Activated CD8-positive, alpha-beta T cell treated with anti-CD3 and anti-CD28 coated beads for 36 hours (primary cell): ENCODE results near the gene ACACB. TPM values are rescaled to one million over a fixed set of nuclear protein-coding genes. Genes with fewer than 3 reads are reported as not detected.

Source experiments
- ATAC-seq: fragments of 200-7000 bp; cut with Tn5 transposase; one replicate; pipeline ENCODE4 v1.10.0; 2021; ENCODE audit warnings: mild to moderate bottlenecking, moderate library complexity
- CTCF ChIA-PET: fragments of 350-600 bp; sonication (Branson Sonifier 250); formaldehyde crosslinking; loops from one replicate; lab custom pipeline; 2021; ENCODE audit warnings: antibody characterized with exemption; lab: Charles Lee
- POLR2A ChIA-PET: fragments of 350-600 bp; sonication (Branson Sonifier 250); formaldehyde crosslinking; loops from one replicate; lab custom pipeline; 2021; ENCODE audit warnings: antibody characterized with exemption; lab: Charles Lee
- DNase-seq: peaks from one replicate; pipeline ENCODE4 v3.0.0-alpha.2; 2020
- H3K27ac Mint-ChIP-seq: one replicate; pipeline ENCODE4 v1.8.0; 2021; ENCODE audit warnings: mild to moderate bottlenecking, mixed read lengths
- H3K27me3 Mint-ChIP-seq: one replicate; pipeline ENCODE4 v1.8.0; 2021; ENCODE audit warnings: mixed read lengths
- H3K36me3 Mint-ChIP-seq: one replicate; pipeline ENCODE4 v1.8.0; 2021; ENCODE audit warnings: low read depth, mixed read lengths
- H3K4me1 Mint-ChIP-seq: one replicate; pipeline ENCODE4 v1.8.0; 2021; ENCODE audit warnings: low read depth, mixed read lengths
- H3K4me3 Mint-ChIP-seq: one replicate; pipeline ENCODE4 v1.8.0; 2021; ENCODE audit warnings: mild to moderate bottlenecking, moderate library complexity, mixed read lengths
- H3K9me3 Mint-ChIP-seq: one replicate; pipeline ENCODE4 v1.8.0; 2021; ENCODE audit warnings: mixed read lengths
- CTCF ChIP-seq: fragments of 200-600 bp; IDR thresholded peaks from one replicate; pipeline ENCODE4 v1.8.0; 2022; ENCODE audit warnings: antibody characterized with exemption, mild to moderate bottlenecking
- intact Hi-C: fragments of 100-400 bp; cut with micrococcal nuclease; formaldehyde crosslinking; loops from one replicate; pipeline ENCODE4 v1.10.0; 2022
- total RNA-seq, 2 experiments: library from RNA; stranded (reverse); gene quantifications; one replicate each; pipeline ENCODE4 v1.2.3, GENCODE V29; 2021

ACACB gene
- total RNA-seq, 2 experiments from 2014 or later, result 8.7 to 11.2 TPM

DNA sequence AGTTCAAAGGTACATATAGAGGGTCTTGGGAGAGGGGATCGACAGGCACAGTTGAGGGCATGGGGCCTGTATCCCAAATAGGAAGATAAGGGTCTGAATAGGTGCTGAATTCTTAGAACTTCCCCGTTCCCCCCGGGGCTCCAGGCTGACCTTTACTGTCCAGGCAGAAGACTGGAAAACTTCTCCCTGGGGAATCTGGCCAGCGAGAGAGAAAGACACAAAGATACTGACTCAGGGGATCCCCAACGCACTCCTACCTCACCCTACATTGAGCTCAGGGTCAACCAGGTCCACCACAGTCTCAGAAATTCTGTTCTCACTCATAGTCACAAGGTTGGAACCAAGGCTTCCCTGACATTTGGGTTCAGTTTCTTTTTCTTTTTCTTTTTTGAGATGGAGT is 46.2 kb downstream of the ACACB start:
- ChIA-PET CTCF (interaction anchor here (1.4 kb wide), 1 partner anchor 50 kb away, joined by 4 read pairs; no protein-coding TSS in a partner anchor), POLR2A (interaction anchor here (0.9 kb wide), 1 partner anchor 301 kb away, joined by 3 read pairs; no protein-coding TSS in a partner anchor)
- ATAC-seq, result no peak
- Mint-ChIP-seq H3K4me1 (no peaks in the 10 kb centered on the region), H3K27ac (no peak overlapping the region), H3K4me3 (no peak overlapping the region), H3K36me3 (no peaks in the 10 kb centered on the region), H3K9me3 (no peaks in the 10 kb centered on the region), H3K27me3 (no peaks in the 10 kb centered on the region)
- intact Hi-C loops, result no loop called here
- no peak for TF ChIP-seq CTCF
- no peak for DNase-seq

- ChIA-PET POLR2A (interaction anchor here (0.7 to 0.9 kb wide), 2 partner anchors 10 to 301 kb away, joined by 3 read pairs; no protein-coding TSS in a partner anchor), CTCF (interaction anchor here (1.4 kb wide), 1 partner anchor 51 kb away, joined by 4 read pairs; no protein-coding TSS in a partner anchor)
- Mint-ChIP-seq H3K27ac (no peak overlapping the region), H3K9me3 (no peaks in the 10 kb centered on the region), H3K4me1 (no peaks in the 10 kb centered on the region), H3K4me3 (no peak overlapping the region), H3K27me3 (no peaks in the 10 kb centered on the region), H3K36me3 (peaks cover 2% of the 10 kb centered on the region)
- DNase-seq (no peak), ATAC-seq (no peak)
- TF ChIP-seq CTCF, result no peak
- intact Hi-C loops, result no loop called here
Observed at GRCh38 chr12:109163167-109163566, 46.8 kb downstream of the ACACB start.

GRCh38 chr12:109165599-109165998 is 49.2 kb downstream of the ACACB start:
- intact Hi-C loops, result no loop called here

GRCh38 chr12:109166371-109166770 is 50.0 kb downstream of the ACACB start:
- intact Hi-C loops, result no loop called here
- CTCF ChIA-PET, result no interaction called here
- H3K4me3 Mint-ChIP-seq, result no peak overlapping the region
- DNase-seq, result no peak
- H3K27ac Mint-ChIP-seq, result no peak overlapping the region
- H3K36me3 Mint-ChIP-seq, result peaks cover 8% of the 10 kb centered on the region
- no peaks in the 10 kb centered on the region for H3K9me3 Mint-ChIP-seq
- no peaks in the 10 kb centered on the region for H3K27me3 Mint-ChIP-seq
- no peaks in the 10 kb centered on the region for H3K4me1 Mint-ChIP-seq
- ATAC-seq, result no peak
- POLR2A ChIA-PET, result no interaction called here
- no peak for TF ChIP-seq CTCF

More at GRCh38 chr12:109165599-109165998, 49.2 kb downstream of the ACACB start:
- no peak for TF ChIP-seq CTCF
- Mint-ChIP-seq H3K9me3 (no peaks in the 10 kb centered on the region), H3K27ac (no peak overlapping the region), H3K36me3 (peaks cover 8% of the 10 kb centered on the region), H3K4me1 (no peaks in the 10 kb centered on the region), H3K27me3 (no peaks in the 10 kb centered on the region), H3K4me3 (no peak overlapping the region)
- no peak for DNase-seq
- ChIA-PET CTCF (no interaction called here), POLR2A (no interaction called here)
- ATAC-seq, result no peak

- intact Hi-C loops, result no loop called here
- Mint-ChIP-seq H3K27ac (no peak overlapping the region), H3K9me3 (peaks cover 4% of the 10 kb centered on the region), H3K36me3 (peaks cover 22% of the 10 kb centered on the region), H3K4me1 (no peaks in the 10 kb centered on the region), H3K27me3 (no peaks in the 10 kb centered on the region), H3K4me3 (no peak overlapping the region)
- DNase-seq (no peak), ATAC-seq (no peak)
- no peak for TF ChIP-seq CTCF
- ChIA-PET CTCF (no interaction called here), POLR2A (interaction anchor here (0.5 kb wide), 1 partner anchor 210 kb away, joined by 3 read pairs; no protein-coding TSS in a partner anchor)
Observed at GRCh38 chr12:109167781-109168180, 51.4 kb downstream of the ACACB start.
